CD4-positive, alpha-beta T cell treated with Interleukin-12 subunit alpha and Interleukin-12 subunit beta, for 1 hour (primary cell): Measurements from ENCODE around the gene NWD2.
"Not testable (repeated sequence)": the region's sequence is repeated elsewhere in the genome, so short reads cannot be mapped to it uniquely, and the experiment has no call there.

Experiments used
- DNase-seq: peaks from one replicate; pipeline ENCODE4 v3.0.0-alpha.2; 2020

NWD2 gene

GRCh38 chr4:37400241-37400881, 155.8 kb downstream of the NWD2 start:
- no peak for DNase-seq

GRCh38 chr4:37407938-37408826, 163.6 kb downstream of the NWD2 start:
- DNase-seq = not testable (repeated sequence)

GRCh38 chr4:37413612-37414011, 169.1 kb downstream of the NWD2 start:
- not testable (repeated sequence) for DNase-seq

- DNase-seq = no peak
These were observed 171.4 kb downstream of the NWD2 start for GRCh38 chr4:37415845-37416369.

GRCh38 chr4:37421614-37422013, 177.1 kb downstream of the NWD2 start:
- DNase-seq = no peak

GRCh38 chr4:37422102-37422501, 177.6 kb downstream of the NWD2 start:
- DNase-seq = no peak

GRCh38 chr4:37422638-37423037, 178.1 kb downstream of the NWD2 start:
- no peak for DNase-seq

- no peak for DNase-seq
These were observed 178.8 kb downstream of the NWD2 start for GRCh38 chr4:37423310-37423709.

GRCh38 chr4:37424753-37425152, 180.2 kb downstream of the NWD2 start:
- DNase-seq = no peak

- DNase-seq = no peak
These were observed 181.3 kb downstream of the NWD2 start for GRCh38 chr4:37425857-37426256.

- no peak for DNase-seq
These were observed 182.7 kb downstream of the NWD2 start for GRCh38 chr4:37427193-37427592.

GRCh38 chr4:37429906-37430305, 185.4 kb downstream of the NWD2 start:
- no peak for DNase-seq

- DNase-seq = no peak
These were observed 186.3 kb downstream of the NWD2 start for GRCh38 chr4:37430718-37431416.

GRCh38 chr4:37431417-37431743, 186.8 kb downstream of the NWD2 start:
- no peak for DNase-seq

GRCh38 chr4:37434469-37434868, 189.9 kb downstream of the NWD2 start:
- no peak for DNase-seq

- no peak for DNase-seq
These were observed 192.0 kb downstream of the NWD2 start for GRCh38 chr4:37436546-37436945.

- no peak for DNase-seq
These were observed 192.6 kb downstream of the NWD2 start for GRCh38 chr4:37437163-37437562.

- no peak for DNase-seq
These were observed 194.2 kb downstream of the NWD2 start for GRCh38 chr4:37438564-37439279.

- DNase-seq = no peak
These were observed 195.4 kb downstream of the NWD2 start for GRCh38 chr4:37439809-37440474.

- DNase-seq = no peak
These were observed 196.0 kb downstream of the NWD2 start for GRCh38 chr4:37440501-37440900.

- DNase-seq = no peak
These were observed 196.9 kb downstream of the NWD2 start for GRCh38 chr4:37441231-37442061.

GRCh38 chr4:37442062-37442323, 197.4 kb downstream of the NWD2 start:
- DNase-seq = no peak
